ENCODE results near the gene CMC1.
A peak's percentile ranks its signal among the peaks of the same experiment; 100 is the strongest.

The CMC1 gene

DNA sequence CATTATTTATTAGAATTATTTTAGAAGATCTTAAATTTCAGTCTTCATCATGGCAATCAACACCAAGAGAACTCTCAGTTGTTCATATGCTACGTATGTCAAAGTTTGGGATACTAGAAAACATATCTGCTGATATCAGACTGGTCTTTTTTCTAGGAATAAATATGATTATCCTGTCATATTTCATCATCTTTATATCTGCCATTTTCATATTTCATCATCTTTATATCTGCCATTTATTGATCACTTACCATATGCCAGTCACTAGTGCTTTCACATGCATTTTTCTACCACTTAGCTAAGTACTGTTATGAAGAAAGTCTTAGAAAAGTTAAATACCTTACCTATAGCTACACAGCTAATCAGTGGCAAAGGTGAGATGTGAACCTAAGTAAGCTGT lies 104.3 kb downstream of the CMC1 start:
- no peak overlapping the region for H3K27ac ChIP-seq
- TF ChIP-seq ZFX (IDR thresholded peaks at IDR 0.05; ENCODE audit: borderline replicate concordance) = no peak
- TF ChIP-seq CTCF (IDR thresholded peaks at IDR 0.05) = no peak

DNA sequence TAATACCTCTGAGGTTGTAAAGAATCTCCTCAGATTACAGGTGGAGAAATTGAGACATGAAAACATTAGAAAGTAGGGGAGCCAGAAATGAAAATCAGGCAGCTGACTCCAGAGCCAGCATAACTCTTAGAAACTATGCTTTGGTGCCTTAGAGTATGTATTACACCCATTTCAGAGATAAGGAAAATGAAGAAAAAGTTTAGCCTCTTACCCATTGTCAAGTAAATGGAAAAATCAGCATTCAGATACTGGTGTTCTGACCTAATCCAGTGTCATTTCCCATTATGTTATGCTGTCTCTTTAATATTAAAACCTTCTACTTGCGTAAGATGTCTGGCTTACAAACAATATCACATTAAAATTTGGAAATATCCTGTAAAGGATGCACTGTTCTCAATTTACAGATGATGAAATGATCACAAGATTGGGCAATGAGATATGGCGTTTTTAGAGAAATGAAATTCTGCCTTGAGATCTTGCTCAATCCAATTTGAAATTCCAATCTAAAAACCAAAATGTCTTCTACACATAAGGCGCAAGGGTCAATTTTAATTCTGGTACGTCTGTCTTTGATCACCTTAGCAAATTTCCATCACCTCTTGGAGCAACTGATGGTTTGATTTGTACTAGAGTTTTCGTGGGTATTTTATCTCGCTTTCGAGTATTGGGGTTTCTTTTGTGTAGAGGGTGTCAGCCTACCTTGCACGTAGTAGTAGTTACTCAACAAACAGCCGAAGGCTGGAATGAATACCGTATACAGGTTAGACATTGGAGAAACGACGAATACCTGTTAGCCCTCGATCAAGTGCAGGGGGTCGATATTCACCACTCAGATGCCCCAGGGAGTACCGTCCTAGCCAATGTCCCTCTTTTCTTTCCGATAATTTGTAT lies 106.2 kb downstream of the CMC1 start:
- peak overlapping the region; percentile 93 for H3K27ac ChIP-seq

GRCh38 chr3:28348265-28348628 lies 106.8 kb downstream of the CMC1 start:
- peak overlapping the region; percentile 93 for H3K27ac ChIP-seq
- TF ChIP-seq CTCF (IDR thresholded peaks at IDR 0.05) = no peak
- TF ChIP-seq ZFX (IDR thresholded peaks at IDR 0.05; ENCODE audit: borderline replicate concordance) = no peak

More for the DNA sequence above, 106.2 kb downstream of the CMC1 start:
- no peak for TF ChIP-seq CTCF (IDR thresholded peaks at IDR 0.05)
- no peak for TF ChIP-seq ZFX (IDR thresholded peaks at IDR 0.05; ENCODE audit: borderline replicate concordance)

- TF ChIP-seq CTCF (IDR thresholded peaks at IDR 0.05) = no peak
- TF ChIP-seq ZFX (IDR thresholded peaks at IDR 0.05; ENCODE audit: borderline replicate concordance) = no peak
- peak within 1 kb of the TSS; percentile 93 for H3K27ac ChIP-seq
These were observed 107.4 kb downstream of the CMC1 start, which contains the start of the genes AZI2 and ZCWPW2 for GRCh38 chr3:28348629-28349468. Gene AZI2 (minus strand): TSS chr3:28348824. CDS start chr3:28340617, 8,207 bp downstream. Gene ZCWPW2 (plus strand): TSS chr3:28348721. CDS start chr3:28413069, 64,348 bp downstream.

DNA sequence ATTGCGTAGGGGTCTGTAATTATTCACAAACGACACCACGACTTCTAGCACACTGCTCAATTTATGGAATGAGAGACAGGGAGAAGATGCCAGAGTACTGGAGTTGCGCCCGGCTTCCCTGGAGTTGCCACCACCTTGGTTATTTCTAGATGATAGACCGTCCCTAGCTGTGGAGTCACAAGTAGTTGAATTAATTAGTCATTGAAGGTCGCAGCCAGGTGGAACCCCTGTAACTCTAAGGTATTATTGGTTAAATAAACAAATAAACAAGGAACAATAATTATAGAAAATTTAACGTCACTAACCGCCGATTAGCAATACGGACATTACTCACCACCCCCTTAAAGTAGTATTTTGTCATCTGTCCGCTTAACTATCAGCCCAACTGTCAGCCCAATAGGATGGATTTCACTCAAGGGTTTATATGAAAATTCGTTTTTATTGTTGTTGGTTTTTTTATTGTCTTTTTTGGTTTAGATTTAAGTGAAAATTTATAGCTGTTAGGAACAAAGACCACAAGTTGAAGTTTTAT lies 108.1 kb downstream of the CMC1 start:
- peak overlapping the region; percentile 93 for H3K27ac ChIP-seq

More for the DNA sequence above, 108.1 kb downstream of the CMC1 start:
- no peak for TF ChIP-seq ZFX (IDR thresholded peaks at IDR 0.05; ENCODE audit: borderline replicate concordance)
- TF ChIP-seq CTCF (IDR thresholded peaks at IDR 0.05) = no peak
